Loucy (cell line): Measurements from ENCODE around the gene PPM1G.

Source experiments
- H2AFZ ChIP-seq: fragments of 200-600 bp; sonication (generic); 2 replicates; pipeline ENCODE4 v1.6.0; 2016; ENCODE audit warnings: antibody characterized with exemption, mild to moderate bottlenecking, low read length, moderate library complexity
- H3F3A ChIP-seq: fragments of 200-600 bp; 2 replicates; pipeline ENCODE4 v1.6.0; 2016; ENCODE audit warnings: antibody characterized with exemption, low read depth, mild to moderate bottlenecking
- H3K27me3 ChIP-seq: fragments of 200-600 bp; sonication (generic); 2 replicates; pipeline ENCODE4 v1.6.1; 2014; ENCODE audit warnings: low read length, mild to moderate bottlenecking; ENCODE audit not compliant: insufficient read depth, poor library complexity, severe bottlenecking
- H3K36me3 ChIP-seq: fragments of 200-600 bp; sonication (generic); 2 replicates; pipeline ENCODE4 v1.6.1; 2016; ENCODE audit warnings: low read length; ENCODE audit not compliant: insufficient read depth
- H3K4me1 ChIP-seq: fragments of 200-600 bp; sonication (generic); 2 replicates; pipeline ENCODE4 v1.5.1; 2014; ENCODE audit warnings: low read length, mild to moderate bottlenecking; ENCODE audit not compliant: insufficient read depth, poor library complexity, severe bottlenecking
- H3K4me2 ChIP-seq: fragments of 200-600 bp; sonication (generic); 2 replicates; pipeline ENCODE4 v1.6.0; 2014; ENCODE audit warnings: antibody characterized with exemption, low read length, low read depth, mild to moderate bottlenecking; ENCODE audit not compliant: poor library complexity, severe bottlenecking
- H3K4me3 ChIP-seq: fragments of 200-600 bp; sonication (generic); 2 replicates; pipeline ENCODE4 v1.5.1; 2014; ENCODE audit warnings: low read length, mild to moderate bottlenecking, mixed read lengths; ENCODE audit not compliant: poor library complexity, severe bottlenecking
- H3K79me2 ChIP-seq: fragments of 200-600 bp; sonication (generic); 2 replicates; pipeline ENCODE4 v1.6.1; 2014; ENCODE audit warnings: low read length; ENCODE audit not compliant: insufficient read depth
- H3K9ac ChIP-seq: fragments of 200-600 bp; sonication (generic); 2 replicates; pipeline ENCODE4 v1.6.0; 2014; ENCODE audit warnings: mild to moderate bottlenecking, low read depth, low read length, moderate library complexity; ENCODE audit not compliant: poor library complexity, severe bottlenecking
- H3K9me2 ChIP-seq: fragments of 200-600 bp; sonication (generic); replicated peaks from 2 replicates; pipeline ENCODE4 v1.6.1; 2016; ENCODE audit warnings: low read depth, low read length, mixed read lengths
- H3K9me3 ChIP-seq: fragments of 200-600 bp; sonication (generic); 2 replicates; pipeline ENCODE4 v1.6.1; 2014; ENCODE audit warnings: mild to moderate bottlenecking, antibody characterized with exemption, low read length, low read depth; ENCODE audit not compliant: insufficient read depth
- H4K20me1 ChIP-seq: fragments of 200-600 bp; sonication (generic); 2 replicates; pipeline ENCODE4 v1.6.0; 2014; ENCODE audit warnings: antibody characterized with exemption, low read length, mild to moderate bottlenecking; ENCODE audit not compliant: insufficient read depth, poor library complexity, severe bottlenecking
- CTCF ChIP-seq: fragments of 200-600 bp; sonication (generic); conservative IDR thresholded peaks from 2 replicates; pipeline ENCODE4 v1.5.1; 2014; ENCODE audit warnings: mild to moderate bottlenecking, antibody characterized with exemption, low read length
- EZH2phosphoT487 ChIP-seq: fragments of 200-600 bp; IDR thresholded peaks from 2 replicates; pipeline ENCODE4 v1.6.1; 2018; ENCODE audit warnings: antibody characterized with exemption, mild to moderate bottlenecking, moderate library complexity, borderline replicate concordance

Gene PPM1G

GRCh38 chr2:27373567-27373966 is 35.8 kb downstream of the PPM1G start:
- Histone ChIP-seq H3K9ac (no peak overlapping the region), H3K27me3 (no peaks in the 10 kb centered on the region), H3K9me2 (no peaks in the 10 kb centered on the region), H3K4me1 (peaks cover 30% of the 10 kb centered on the region), H2AFZ (no peak overlapping the region), H4K20me1 (peaks cover 14% of the 10 kb centered on the region), H3K79me2 (peaks cover 46% of the 10 kb centered on the region), H3F3A (no peaks in the 10 kb centered on the region), H3K4me2 (no peak overlapping the region), H3K9me3 (no peaks in the 10 kb centered on the region), H3K4me3 (no peak overlapping the region), H3K36me3 (peaks cover 42% of the 10 kb centered on the region; the same call in 1 of the 2 replicates)
- TF ChIP-seq CTCF (no peak), EZH2phosphoT487 (no peak)

GRCh38 chr2:27372937-27373336 is 36.5 kb downstream of the PPM1G start:
- Histone ChIP-seq H3K27me3 (no peaks in the 10 kb centered on the region), H3K9ac (no peak overlapping the region), H3F3A (no peaks in the 10 kb centered on the region), H3K79me2 (peaks cover 51% of the 10 kb centered on the region), H3K9me3 (no peaks in the 10 kb centered on the region), H3K4me2 (peak overlapping the region; percentile 83), H4K20me1 (peaks cover 14% of the 10 kb centered on the region), H3K36me3 (peaks cover 37% of the 10 kb centered on the region; the same call in 1 of the 2 replicates), H2AFZ (no peak overlapping the region), H3K4me3 (no peak overlapping the region), H3K4me1 (peaks cover 34% of the 10 kb centered on the region), H3K9me2 (no peaks in the 10 kb centered on the region)
- TF ChIP-seq EZH2phosphoT487 (no peak), CTCF (no peak)

- peak overlapping the region; percentile 88 for H3K9ac ChIP-seq
- no peaks in the 10 kb centered on the region for H3F3A ChIP-seq
- peak overlapping the region; percentile 83 for H3K4me2 ChIP-seq
- no peaks in the 10 kb centered on the region for H3K9me3 ChIP-seq
- peak overlapping the region; percentile 32; the same call in 1 of the 2 replicates for H2AFZ ChIP-seq
- no peaks in the 10 kb centered on the region for H3K9me2 ChIP-seq
- H4K20me1 ChIP-seq: peaks cover 18% of the 10 kb centered on the region
- no peak for TF ChIP-seq EZH2phosphoT487
- no peak for TF ChIP-seq CTCF
- H3K27me3 ChIP-seq: no peaks in the 10 kb centered on the region
- peaks cover 34% of the 10 kb centered on the region for H3K4me1 ChIP-seq
- H3K4me3 ChIP-seq: peak overlapping the region; percentile 96
- H3K79me2 ChIP-seq: peaks cover 54% of the 10 kb centered on the region
- H3K36me3 ChIP-seq: peaks cover 31% of the 10 kb centered on the region; the same call in 1 of the 2 replicates
Measured at GRCh38 chr2:27370816-27371620, 38.4 kb downstream of the PPM1G start.
